Measurements from ENCODE around the gene FGFRL1. TPM values are rescaled to one million over a fixed set of nuclear protein-coding genes. Genes with fewer than 3 reads are reported as not detected.

The FGFRL1 gene
- polyA plus RNA-seq (ENCODE audit: insufficient read length in 4 of 4), result 10 to 100 TPM; 31.3 to 42.0 (median 38.1) TPM

- peak in 2 of 4 donors; percentile 70 to 78 for DNase-seq (ENCODE audit: low read depth in 4 of 4, low spot score in 3 of 4)
Observed at GRCh38 chr4:1011022-1011665, at the start of gene FGFRL1. Gene FGFRL1 (plus strand): TSS chr4:1011626. CDS start chr4:1012486, 860 bp downstream.

GRCh38 chr4:962231-963208, 48.9 kb upstream of the FGFRL1 start:
- DNase-seq (ENCODE audit: low read depth in 4 of 4, low spot score in 3 of 4), result no peak

- no peak for DNase-seq (ENCODE audit: low read depth in 4 of 4, low spot score in 3 of 4)
Observed at GRCh38 chr4:963276-964225, 47.9 kb upstream of the FGFRL1 start.

GRCh38 chr4:964346-965025, 46.9 kb upstream of the FGFRL1 start:
- no peak for DNase-seq (ENCODE audit: low read depth in 4 of 4, low spot score in 3 of 4)

- no peak for DNase-seq (ENCODE audit: low read depth in 4 of 4, low spot score in 3 of 4)
Observed at GRCh38 chr4:965048-965765, 46.2 kb upstream of the FGFRL1 start.

GRCh38 chr4:965766-966134, 45.7 kb upstream of the FGFRL1 start:
- DNase-seq (ENCODE audit: low read depth in 4 of 4, low spot score in 3 of 4), result no peak

- no peak for DNase-seq (ENCODE audit: low read depth in 4 of 4, low spot score in 3 of 4)
Observed at GRCh38 chr4:966266-967112, 44.9 kb upstream of the FGFRL1 start.

GRCh38 chr4:967113-968104, 44.0 kb upstream of the FGFRL1 start:
- no peak for DNase-seq (ENCODE audit: low read depth in 4 of 4, low spot score in 3 of 4)

- no peak for DNase-seq (ENCODE audit: low read depth in 4 of 4, low spot score in 3 of 4)
Observed at GRCh38 chr4:968221-968620, 43.2 kb upstream of the FGFRL1 start.

- no peak for DNase-seq (ENCODE audit: low read depth in 4 of 4, low spot score in 3 of 4)
Observed at GRCh38 chr4:968621-969394, 42.6 kb upstream of the FGFRL1 start.

- DNase-seq (ENCODE audit: low read depth in 4 of 4, low spot score in 3 of 4), result no peak
Observed at GRCh38 chr4:970046-970745, 41.2 kb upstream of the FGFRL1 start.

GRCh38 chr4:970854-971520, 40.4 kb upstream of the FGFRL1 start:
- no peak for DNase-seq (ENCODE audit: low read depth in 4 of 4, low spot score in 3 of 4)

GRCh38 chr4:971666-972500, 39.5 kb upstream of the FGFRL1 start:
- no peak for DNase-seq (ENCODE audit: low read depth in 4 of 4, low spot score in 3 of 4)

GRCh38 chr4:972651-973424, 38.6 kb upstream of the FGFRL1 start:
- DNase-seq (ENCODE audit: low read depth in 4 of 4, low spot score in 3 of 4), result no peak
